NCI-H128 (cell line): ENCODE results near the gene PHIP.
"Not testable (repeated sequence)": the region's sequence is repeated elsewhere in the genome, so short reads cannot be mapped to it uniquely, and the experiment has no call there.

ENCODE experiments used
- DNase-seq: peaks from one replicate; lab custom pipeline; 2025; ENCODE audit not compliant: unreplicated experiment; lab: John Stamatoyannopoulos, UW

PHIP gene

GRCh38 chr6:78936515-78936914, 141.5 kb downstream of the PHIP start:
- DNase-seq: no peak

GRCh38 chr6:78935553-78935952, 142.5 kb downstream of the PHIP start:
- DNase-seq: no peak

- DNase-seq: no peak
These were observed 152.7 kb downstream of the PHIP start for GRCh38 chr6:78925317-78925716.

- not testable (repeated sequence) for DNase-seq
These were observed 156.9 kb downstream of the PHIP start for GRCh38 chr6:78921168-78921567.

- no peak for DNase-seq
These were observed 160.3 kb downstream of the PHIP start for GRCh38 chr6:78917788-78918187.

GRCh38 chr6:78916411-78916810, 161.6 kb downstream of the PHIP start:
- DNase-seq: no peak

GRCh38 chr6:78911218-78911940, 166.7 kb downstream of the PHIP start:
- no peak for DNase-seq

GRCh38 chr6:78910591-78911171, 167.4 kb downstream of the PHIP start:
- DNase-seq: no peak

- DNase-seq: no peak
These were observed 168.0 kb downstream of the PHIP start for GRCh38 chr6:78910010-78910409.

- DNase-seq: no peak
These were observed 168.7 kb downstream of the PHIP start for GRCh38 chr6:78909391-78909790.

- no peak for DNase-seq
These were observed 169.4 kb downstream of the PHIP start for GRCh38 chr6:78908621-78909020.

GRCh38 chr6:78896227-78896626, 181.8 kb downstream of the PHIP start:
- DNase-seq: no peak

- DNase-seq: not testable (repeated sequence)
These were observed 188.2 kb downstream of the PHIP start for GRCh38 chr6:78889901-78890300.
